HPDE6-E6E7 (cell line): Measurements from ENCODE around the gene ENPP3.

Experiments
- DNase-seq: peaks from one replicate; pipeline ENCODE4 v3.0.0; 2011; ENCODE audit warnings: missing footprints; ENCODE audit errors: extremely low spot score

ENPP3 gene

GRCh38 chr6:131642987-131643611 is 6.0 kb downstream of the ENPP3 start:
- no peak for DNase-seq

- no peak for DNase-seq
Measured at GRCh38 chr6:131643855-131644460, 6.9 kb downstream of the ENPP3 start.

- DNase-seq: no peak
Measured at GRCh38 chr6:131644921-131645320, 7.8 kb downstream of the ENPP3 start.

GRCh38 chr6:131645846-131646245 is 8.7 kb downstream of the ENPP3 start:
- no peak for DNase-seq

GRCh38 chr6:131646249-131646670 is 9.2 kb downstream of the ENPP3 start:
- DNase-seq: no peak

GRCh38 chr6:131651782-131652181 is 14.7 kb downstream of the ENPP3 start:
- no peak for DNase-seq

- peak; percentile 53 for DNase-seq
Measured at GRCh38 chr6:131652472-131652871, 15.4 kb downstream of the ENPP3 start.

GRCh38 chr6:131654326-131654725 is 17.2 kb downstream of the ENPP3 start:
- DNase-seq: no peak

- no peak for DNase-seq
Measured at GRCh38 chr6:131655387-131655786, 18.3 kb downstream of the ENPP3 start.

GRCh38 chr6:131655951-131656350 is 18.8 kb downstream of the ENPP3 start:
- DNase-seq: no peak

GRCh38 chr6:131656667-131657066 is 19.6 kb downstream of the ENPP3 start:
- no peak for DNase-seq

GRCh38 chr6:131657222-131657621 is 20.1 kb downstream of the ENPP3 start:
- DNase-seq: no peak

- no peak for DNase-seq
Measured at GRCh38 chr6:131657630-131658111, 20.6 kb downstream of the ENPP3 start.

GRCh38 chr6:131658287-131658686 is 21.2 kb downstream of the ENPP3 start:
- DNase-seq: no peak

- peak; percentile 54 for DNase-seq
Measured at GRCh38 chr6:131660195-131660594, 23.1 kb downstream of the ENPP3 start.

GRCh38 chr6:131663578-131664165 is 26.6 kb downstream of the ENPP3 start:
- DNase-seq: no peak

- no peak for DNase-seq
Measured at GRCh38 chr6:131669891-131670290, 32.8 kb downstream of the ENPP3 start.

GRCh38 chr6:131673184-131673583 is 36.1 kb downstream of the ENPP3 start:
- DNase-seq: no peak

- no peak for DNase-seq
Measured at GRCh38 chr6:131678442-131678841, 41.3 kb downstream of the ENPP3 start.

- no peak for DNase-seq
Measured at GRCh38 chr6:131680868-131681267, 43.8 kb downstream of the ENPP3 start.

- DNase-seq: no peak
Measured at GRCh38 chr6:131681585-131681984, 44.5 kb downstream of the ENPP3 start.

- no peak for DNase-seq
Measured at GRCh38 chr6:131682442-131682841, 45.3 kb downstream of the ENPP3 start.

GRCh38 chr6:131683479-131683878 is 46.4 kb downstream of the ENPP3 start:
- DNase-seq: no peak
